Liver (tissue), 9 donors: ENCODE data around the gene MEGF6. TPM values are rescaled to one million over a fixed set of nuclear protein-coding genes. Genes with fewer than 3 reads are reported as not detected.

Experiments used
- DNase-seq: peaks from one replicate; pipeline ENCODE4 v3.0.0-alpha.2; 2017; ENCODE audit warnings: low spot score
- H3K27ac ChIP-seq, 2 donors: one replicate each; pipeline ENCODE4 v1.7.0; 2013; ENCODE audit warnings: inconsistent platforms in 2 of 2, low read length in 2 of 2, control low read depth in 1 of 2, low read depth in 1 of 2, mild to moderate bottlenecking in 1 of 2
- H3K27me3 ChIP-seq, 4 donors: one replicate each; pipeline versions ENCODE4 v1.6.1 to v1.7.0; 2013; ENCODE audit warnings: low read length in 3 of 4, inconsistent platforms in 1 of 4, mild to moderate bottlenecking in 1 of 4, moderate library complexity in 1 of 4; ENCODE audit not compliant: control insufficient read depth in 4 of 4, insufficient read depth in 4 of 4
- H3K36me3 ChIP-seq, 4 donors: one replicate each; pipeline versions ENCODE4 v1.6.1 to v1.7.0; 2013; ENCODE audit warnings: low read length in 3 of 4, mild to moderate bottlenecking in 3 of 4, low read depth in 1 of 4, moderate library complexity in 1 of 4; ENCODE audit not compliant: control insufficient read depth in 4 of 4, insufficient read depth in 3 of 4
- H3K4me1 ChIP-seq, 4 donors: one replicate each; pipeline versions ENCODE4 v1.6.1 to v1.7.0; 2013; ENCODE audit warnings: low read length in 3 of 4, mild to moderate bottlenecking in 3 of 4, moderate library complexity in 1 of 4; ENCODE audit not compliant: control insufficient read depth in 4 of 4, insufficient read depth in 4 of 4
- H3K4me3 ChIP-seq, 3 donors: one replicate each; pipeline versions ENCODE4 v1.6.1 to v1.7.0; 2013; ENCODE audit warnings: low read length in 3 of 3, control low read depth in 1 of 3, low read depth in 1 of 3, mild to moderate bottlenecking in 1 of 3
- H3K9ac ChIP-seq, 2 donors: one replicate each; pipeline ENCODE4 v1.7.0; 2013; ENCODE audit warnings: low read length in 2 of 2, mild to moderate bottlenecking in 2 of 2, moderate library complexity in 2 of 2, control low read depth in 1 of 2, low read depth in 1 of 2
- H3K9me3 ChIP-seq, 4 donors: one replicate each; pipeline versions ENCODE4 v1.6.1 to v1.7.0; 2013; ENCODE audit warnings: low read length in 3 of 4; ENCODE audit not compliant: control insufficient read depth in 4 of 4
- EGR1 ChIP-seq, 2 donors: IDR thresholded peaks; 2 replicates each; pipeline ENCODE4 v1.6.1; 2016 to 2018; ENCODE audit warnings: antibody characterized with exemption in 2 of 2, low read depth in 2 of 2
- FOXA2 ChIP-seq: IDR thresholded peaks from 2 replicates; pipeline ENCODE4 v1.6.1; 2016; ENCODE audit warnings: antibody characterized with exemption
- GABPA ChIP-seq, 2 donors: IDR thresholded peaks in 1 of 2; conservative IDR thresholded peaks in 1 of 2; 2 replicates each; pipeline ENCODE4 v1.6.1; 2016; ENCODE audit warnings: antibody characterized with exemption in 2 of 2, mild to moderate bottlenecking in 1 of 2, moderate library complexity in 1 of 2
- HNF4G ChIP-seq: IDR thresholded peaks from 2 replicates; pipeline ENCODE4 v1.6.1; 2016; ENCODE audit warnings: antibody characterized with exemption
- JUND ChIP-seq, 2 donors: IDR thresholded peaks; 2 replicates each; pipeline ENCODE4 v1.6.1; 2016; ENCODE audit warnings: antibody characterized with exemption in 2 of 2
- NR2F2 ChIP-seq: IDR thresholded peaks from 2 replicates; pipeline ENCODE4 v1.6.1; 2016; ENCODE audit warnings: antibody characterized with exemption
- RAD21 ChIP-seq, 2 donors: IDR thresholded peaks; 2 replicates each; pipeline ENCODE4 v1.6.1; 2016; ENCODE audit warnings: antibody characterized with exemption in 2 of 2, mild to moderate bottlenecking in 2 of 2
- RXRA ChIP-seq, 2 donors: IDR thresholded peaks; 2 replicates each; pipeline ENCODE4 v1.6.1; 2017 to 2018; ENCODE audit warnings: antibody characterized with exemption in 2 of 2, mild to moderate bottlenecking in 1 of 2
- YY1 ChIP-seq: IDR thresholded peaks from 2 replicates; pipeline ENCODE4 v1.6.1; 2016; ENCODE audit warnings: antibody characterized with exemption, mild to moderate bottlenecking
- WGBS: extraction: QIAGEN DNeasy Blood & Tissue Kit; methylation state at CpG from one replicate; pipeline ENCODE4 v1.1.7; 2013; 5-methylcytosine and 5-hydroxymethylcytosine counted together
- polyA plus RNA-seq, 2 donors: library from polyadenylated mRNA; stranded (reverse) in 1 of 2; unstranded in 1 of 2; fragments of 200-250 nt in 1 of 2; fragments of >200 nt in 1 of 2; fragmentation: Nextera tagmentation in 1 of 2; extraction: Ambion mirVana in 1 of 2; gene quantifications; one replicate each; pipeline versions ENCODE4 v1.2.1 to v1.2.3, GENCODE V29; 2013 to 2015
- total RNA-seq, 2 donors: library from RNA; depleted of rRNA; stranded (reverse); fragments of >200 nt; gene quantifications; one replicate each; pipeline ENCODE4 v1.2.3, GENCODE V29; 2014
- TF ChIP-seq, protein P1 (sequence below): IDR thresholded peaks from 2 replicates; pipeline ENCODE4 v1.6.1; 2016; ENCODE audit warnings: antibody characterized with exemption
- TF ChIP-seq, protein P2 (sequence below): fragments of 150-350 bp; IDR thresholded peaks from 2 replicates; pipeline ENCODE4 v1.5.1; 2017; ENCODE audit warnings: improper control_type of control experiment, low read depth, low read length; ENCODE audit not compliant: missing input control
- TF ChIP-seq, protein P3 (sequence below): IDR thresholded peaks from 2 replicates; pipeline ENCODE4 v1.6.1; 2016; ENCODE audit warnings: antibody characterized with exemption, mild to moderate bottlenecking
- TF ChIP-seq, protein P4 (sequence below): IDR thresholded peaks from 2 replicates; pipeline ENCODE4 v1.6.1; 2016; ENCODE audit warnings: antibody characterized with exemption
- TF ChIP-seq, protein P5 (sequence below): IDR thresholded peaks from 2 replicates; pipeline ENCODE4 v1.6.1; 2016; ENCODE audit warnings: antibody characterized with exemption
- donor health status: healthy.
- donor health status: healthy.
- donor health status: healthy.
- donor health status: healthy.
- donor health status: healthy.

MEGF6 gene
- total and polyA plus RNA-seq, 4 donors: 1.3 to 11.0 (median 4.0) TPM

DNA sequence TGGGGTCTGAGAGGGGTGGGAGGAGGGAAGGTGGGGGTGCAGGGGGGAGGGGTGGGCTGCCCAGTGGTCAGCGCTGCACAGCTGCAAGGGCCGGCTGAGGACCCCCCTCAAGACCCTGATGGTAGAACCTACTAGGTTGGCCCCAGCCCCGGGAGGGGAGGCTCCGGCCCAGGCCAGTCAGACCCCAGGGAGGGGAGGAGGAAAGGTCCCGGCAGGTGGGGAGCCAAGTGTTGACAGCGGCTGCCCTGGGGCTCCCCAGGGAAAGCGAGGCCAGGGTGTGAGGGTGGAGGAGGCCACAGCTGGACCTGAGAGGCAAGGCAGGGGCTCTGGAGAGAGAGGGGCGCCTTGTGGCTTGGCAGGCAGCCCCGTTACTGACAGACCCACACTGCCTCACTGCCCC, 31.1 kb downstream of the MEGF6 start:
- Histone ChIP-seq H3K4me3 (no peak overlapping the region), H3K27ac (no peak overlapping the region), H3K9ac (no peak overlapping the region), H3K9me3 (no peaks in the 10 kb centered on the region), H3K27me3 (no peaks in the 10 kb centered on the region), H3K36me3 (no peaks in the 10 kb centered on the region), H3K4me1 (no peaks in the 10 kb centered on the region)
- no peak for DNase-seq
- TF ChIP-seq FOXA2: no peak
- no peak for TF ChIP-seq GABPA (IDR thresholded peaks at IDR 0.05 in 1 of 2, conservative IDR thresholded peaks at IDR 0.05 in 1 of 2)
- TF ChIP-seq, protein P1, sequence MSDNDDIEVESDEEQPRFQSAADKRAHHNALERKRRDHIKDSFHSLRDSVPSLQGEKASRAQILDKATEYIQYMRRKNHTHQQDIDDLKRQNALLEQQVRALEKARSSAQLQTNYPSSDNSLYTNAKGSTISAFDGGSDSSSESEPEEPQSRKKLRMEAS: no peak
- TF ChIP-seq, protein P2, sequence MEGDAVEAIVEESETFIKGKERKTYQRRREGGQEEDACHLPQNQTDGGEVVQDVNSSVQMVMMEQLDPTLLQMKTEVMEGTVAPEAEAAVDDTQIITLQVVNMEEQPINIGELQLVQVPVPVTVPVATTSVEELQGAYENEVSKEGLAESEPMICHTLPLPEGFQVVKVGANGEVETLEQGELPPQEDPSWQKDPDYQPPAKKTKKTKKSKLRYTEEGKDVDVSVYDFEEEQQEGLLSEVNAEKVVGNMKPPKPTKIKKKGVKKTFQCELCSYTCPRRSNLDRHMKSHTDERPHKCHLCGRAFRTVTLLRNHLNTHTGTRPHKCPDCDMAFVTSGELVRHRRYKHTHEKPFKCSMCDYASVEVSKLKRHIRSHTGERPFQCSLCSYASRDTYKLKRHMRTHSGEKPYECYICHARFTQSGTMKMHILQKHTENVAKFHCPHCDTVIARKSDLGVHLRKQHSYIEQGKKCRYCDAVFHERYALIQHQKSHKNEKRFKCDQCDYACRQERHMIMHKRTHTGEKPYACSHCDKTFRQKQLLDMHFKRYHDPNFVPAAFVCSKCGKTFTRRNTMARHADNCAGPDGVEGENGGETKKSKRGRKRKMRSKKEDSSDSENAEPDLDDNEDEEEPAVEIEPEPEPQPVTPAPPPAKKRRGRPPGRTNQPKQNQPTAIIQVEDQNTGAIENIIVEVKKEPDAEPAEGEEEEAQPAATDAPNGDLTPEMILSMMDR: no peak
- no peak for TF ChIP-seq JUND (IDR thresholded peaks at IDR 0.05)
- TF ChIP-seq YY1: no peak
- no peak for TF ChIP-seq RXRA (IDR thresholded peaks at IDR 0.05)
- TF ChIP-seq, protein P3, sequence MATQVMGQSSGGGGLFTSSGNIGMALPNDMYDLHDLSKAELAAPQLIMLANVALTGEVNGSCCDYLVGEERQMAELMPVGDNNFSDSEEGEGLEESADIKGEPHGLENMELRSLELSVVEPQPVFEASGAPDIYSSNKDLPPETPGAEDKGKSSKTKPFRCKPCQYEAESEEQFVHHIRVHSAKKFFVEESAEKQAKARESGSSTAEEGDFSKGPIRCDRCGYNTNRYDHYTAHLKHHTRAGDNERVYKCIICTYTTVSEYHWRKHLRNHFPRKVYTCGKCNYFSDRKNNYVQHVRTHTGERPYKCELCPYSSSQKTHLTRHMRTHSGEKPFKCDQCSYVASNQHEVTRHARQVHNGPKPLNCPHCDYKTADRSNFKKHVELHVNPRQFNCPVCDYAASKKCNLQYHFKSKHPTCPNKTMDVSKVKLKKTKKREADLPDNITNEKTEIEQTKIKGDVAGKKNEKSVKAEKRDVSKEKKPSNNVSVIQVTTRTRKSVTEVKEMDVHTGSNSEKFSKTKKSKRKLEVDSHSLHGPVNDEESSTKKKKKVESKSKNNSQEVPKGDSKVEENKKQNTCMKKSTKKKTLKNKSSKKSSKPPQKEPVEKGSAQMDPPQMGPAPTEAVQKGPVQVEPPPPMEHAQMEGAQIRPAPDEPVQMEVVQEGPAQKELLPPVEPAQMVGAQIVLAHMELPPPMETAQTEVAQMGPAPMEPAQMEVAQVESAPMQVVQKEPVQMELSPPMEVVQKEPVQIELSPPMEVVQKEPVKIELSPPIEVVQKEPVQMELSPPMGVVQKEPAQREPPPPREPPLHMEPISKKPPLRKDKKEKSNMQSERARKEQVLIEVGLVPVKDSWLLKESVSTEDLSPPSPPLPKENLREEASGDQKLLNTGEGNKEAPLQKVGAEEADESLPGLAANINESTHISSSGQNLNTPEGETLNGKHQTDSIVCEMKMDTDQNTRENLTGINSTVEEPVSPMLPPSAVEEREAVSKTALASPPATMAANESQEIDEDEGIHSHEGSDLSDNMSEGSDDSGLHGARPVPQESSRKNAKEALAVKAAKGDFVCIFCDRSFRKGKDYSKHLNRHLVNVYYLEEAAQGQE: no peak
- TF ChIP-seq NR2F2: no peak
- 77% methylated on average over 9 of the region's 9 CpGs for WGBS

DNA sequence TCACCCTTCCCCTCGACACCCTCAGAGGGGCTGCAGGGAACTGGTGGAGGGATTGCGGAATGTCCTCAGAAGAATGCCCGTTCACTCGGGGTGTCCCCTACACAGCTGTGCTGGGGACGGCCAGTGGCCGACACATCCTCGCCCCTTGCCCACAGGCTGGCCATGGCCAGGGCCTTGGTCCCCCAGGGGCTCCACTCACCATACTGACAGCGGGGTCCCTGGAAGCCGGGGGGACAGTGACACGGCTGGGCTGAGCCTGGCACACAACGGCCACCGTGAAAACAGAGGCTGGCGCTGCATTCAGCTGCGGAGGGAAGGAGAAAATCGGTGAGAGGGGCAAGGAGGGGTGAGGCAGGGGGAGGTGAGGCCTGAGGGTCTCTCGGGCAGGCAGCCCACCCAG, 31.7 kb downstream of the MEGF6 start:
- Histone ChIP-seq H3K4me1 (no peaks in the 10 kb centered on the region), H3K27ac (no peak overlapping the region), H3K4me3 (no peak overlapping the region), H3K36me3 (no peaks in the 10 kb centered on the region), H3K27me3 (no peaks in the 10 kb centered on the region), H3K9ac (no peak overlapping the region), H3K9me3 (no peaks in the 10 kb centered on the region)
- WGBS: 82% methylated on average over 16 of the region's 16 CpGs
- no peak for DNase-seq
- TF ChIP-seq RAD21 (IDR thresholded peaks at IDR 0.05): no peak
- TF ChIP-seq, protein P4, sequence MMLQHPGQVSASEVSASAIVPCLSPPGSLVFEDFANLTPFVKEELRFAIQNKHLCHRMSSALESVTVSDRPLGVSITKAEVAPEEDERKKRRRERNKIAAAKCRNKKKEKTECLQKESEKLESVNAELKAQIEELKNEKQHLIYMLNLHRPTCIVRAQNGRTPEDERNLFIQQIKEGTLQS: no peak

DNA sequence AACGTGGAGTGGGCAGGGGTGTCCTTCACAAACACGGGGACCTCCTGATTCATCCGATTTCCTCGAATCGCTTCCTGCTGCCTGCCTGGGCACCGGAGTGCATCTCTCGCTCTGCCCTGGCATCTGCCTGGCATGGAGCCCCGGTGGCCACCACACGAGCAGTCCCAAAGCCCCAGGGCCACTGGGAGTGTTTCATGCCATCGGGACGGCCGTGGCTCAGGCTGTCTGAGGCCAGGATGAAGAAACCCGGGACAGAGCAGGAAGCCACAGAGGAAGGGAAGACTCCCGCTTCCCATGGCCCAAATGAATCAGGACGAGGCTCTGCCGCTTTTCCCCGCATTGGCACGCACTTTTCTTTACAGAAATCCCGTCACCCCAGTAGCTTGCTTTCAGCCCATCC, 32.4 kb downstream of the MEGF6 start:
- Histone ChIP-seq H3K36me3 (no peaks in the 10 kb centered on the region), H3K9ac (no peak overlapping the region), H3K9me3 (no peaks in the 10 kb centered on the region), H3K4me3 (no peak overlapping the region), H3K27me3 (no peaks in the 10 kb centered on the region), H3K27ac (no peak overlapping the region), H3K4me1 (no peaks in the 10 kb centered on the region)
- WGBS: 80% methylated on average over 19 of the region's 19 CpGs
- DNase-seq: no peak
- TF ChIP-seq EGR1 (IDR thresholded peaks at IDR 0.05; ENCODE audit: low read depth in 2 of 2): no peak
- no peak for TF ChIP-seq YY1
- no peak for TF ChIP-seq NR2F2
- TF ChIP-seq, protein P1: no peak
- TF ChIP-seq, protein P4: no peak
- TF ChIP-seq, protein P5, sequence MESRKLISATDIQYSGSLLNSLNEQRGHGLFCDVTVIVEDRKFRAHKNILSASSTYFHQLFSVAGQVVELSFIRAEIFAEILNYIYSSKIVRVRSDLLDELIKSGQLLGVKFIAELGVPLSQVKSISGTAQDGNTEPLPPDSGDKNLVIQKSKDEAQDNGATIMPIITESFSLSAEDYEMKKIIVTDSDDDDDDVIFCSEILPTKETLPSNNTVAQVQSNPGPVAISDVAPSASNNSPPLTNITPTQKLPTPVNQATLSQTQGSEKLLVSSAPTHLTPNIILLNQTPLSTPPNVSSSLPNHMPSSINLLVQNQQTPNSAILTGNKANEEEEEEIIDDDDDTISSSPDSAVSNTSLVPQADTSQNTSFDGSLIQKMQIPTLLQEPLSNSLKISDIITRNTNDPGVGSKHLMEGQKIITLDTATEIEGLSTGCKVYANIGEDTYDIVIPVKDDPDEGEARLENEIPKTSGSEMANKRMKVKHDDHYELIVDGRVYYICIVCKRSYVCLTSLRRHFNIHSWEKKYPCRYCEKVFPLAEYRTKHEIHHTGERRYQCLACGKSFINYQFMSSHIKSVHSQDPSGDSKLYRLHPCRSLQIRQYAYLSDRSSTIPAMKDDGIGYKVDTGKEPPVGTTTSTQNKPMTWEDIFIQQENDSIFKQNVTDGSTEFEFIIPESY: no peak
- no peak for TF ChIP-seq HNF4G
- TF ChIP-seq, protein P3: no peak
